Stimulated activated memory B cell treated with anti-CD40 and anti-IgM and Interleukin-4, amounts not matched to agents 10 μg/mL and 1 μg/mL and 100 μg/mL, for 72 hours (primary cell): ENCODE data around the gene ARHGAP15.

Experiments used
- ATAC-seq: fragments of 150-1000 bp; cut with Tn5 transposase; 2 replicates; pipeline ENCODE4 v1.10.0; 2021
- H3K27ac Mint-ChIP-seq: one replicate; pipeline ENCODE4 v1.8.0; 2022; ENCODE audit warnings: mild to moderate bottlenecking, mixed read lengths
- H3K27me3 Mint-ChIP-seq: one replicate; pipeline ENCODE4 v1.8.0; 2022; ENCODE audit warnings: mixed read lengths
- H3K36me3 Mint-ChIP-seq: one replicate; pipeline ENCODE4 v1.8.0; 2022; ENCODE audit warnings: mixed read lengths
- H3K4me1 Mint-ChIP-seq: one replicate; pipeline ENCODE4 v1.8.0; 2022; ENCODE audit warnings: mixed read lengths
- H3K4me3 Mint-ChIP-seq: one replicate; pipeline ENCODE4 v1.8.0; 2022; ENCODE audit warnings: mild to moderate bottlenecking, moderate library complexity, mixed read lengths
- H3K9me3 Mint-ChIP-seq: one replicate; pipeline ENCODE4 v1.8.0; 2022; ENCODE audit warnings: mixed read lengths

The ARHGAP15 gene

GRCh38 chr2:143132355-143132754, 3.1 kb downstream of the ARHGAP15 start:
- Mint-ChIP-seq H3K4me1 (peaks cover 57% of the 10 kb centered on the region), H3K27me3 (no peaks in the 10 kb centered on the region), H3K4me3 (peak overlapping the region; percentile 43), H3K36me3 (peaks cover 38% of the 10 kb centered on the region), H3K27ac (peak overlapping the region; percentile 26), H3K9me3 (no peaks in the 10 kb centered on the region)
- peak; percentile 49 for ATAC-seq

- Mint-ChIP-seq H3K36me3 (peaks cover 38% of the 10 kb centered on the region), H3K4me1 (peaks cover 70% of the 10 kb centered on the region), H3K27me3 (no peaks in the 10 kb centered on the region), H3K27ac (no peak overlapping the region), H3K9me3 (no peaks in the 10 kb centered on the region), H3K4me3 (no peak overlapping the region)
- no peak for ATAC-seq
These were observed 4.6 kb downstream of the ARHGAP15 start for GRCh38 chr2:143133783-143134182.

GRCh38 chr2:143138292-143138691, 9.1 kb downstream of the ARHGAP15 start:
- H3K36me3 Mint-ChIP-seq, result peaks cover 40% of the 10 kb centered on the region
- no peak overlapping the region for H3K4me3 Mint-ChIP-seq
- H3K27ac Mint-ChIP-seq, result peak overlapping the region; percentile 86
- H3K9me3 Mint-ChIP-seq, result peaks cover 3% of the 10 kb centered on the region
- no peaks in the 10 kb centered on the region for H3K27me3 Mint-ChIP-seq
- no peak for ATAC-seq
- H3K4me1 Mint-ChIP-seq, result peaks cover 90% of the 10 kb centered on the region

- peak overlapping the region; percentile 86 for H3K27ac Mint-ChIP-seq
- no peak for ATAC-seq
These were observed 10.7 kb downstream of the ARHGAP15 start for GRCh38 chr2:143139835-143140393.

GRCh38 chr2:143140864-143141661, 11.8 kb downstream of the ARHGAP15 start:
- H3K36me3 Mint-ChIP-seq, result peaks cover 39% of the 10 kb centered on the region
- H3K4me3 Mint-ChIP-seq, result peak overlapping the region; percentile 47
- peak overlapping the region; percentile 86 for H3K27ac Mint-ChIP-seq
- H3K9me3 Mint-ChIP-seq, result peaks cover 3% of the 10 kb centered on the region
- peaks cover 85% of the 10 kb centered on the region for H3K4me1 Mint-ChIP-seq
- peak; percentile 93 for ATAC-seq
- no peaks in the 10 kb centered on the region for H3K27me3 Mint-ChIP-seq

More at GRCh38 chr2:143139835-143140393, 10.7 kb downstream of the ARHGAP15 start:
- Mint-ChIP-seq H3K27me3 (no peaks in the 10 kb centered on the region), H3K4me1 (peaks cover 86% of the 10 kb centered on the region), H3K4me3 (peak overlapping the region; percentile 47), H3K36me3 (peaks cover 41% of the 10 kb centered on the region), H3K9me3 (peaks cover 3% of the 10 kb centered on the region)

GRCh38 chr2:143142598-143142997, 13.4 kb downstream of the ARHGAP15 start:
- Mint-ChIP-seq H3K4me3 (no peak overlapping the region), H3K36me3 (peaks cover 29% of the 10 kb centered on the region), H3K4me1 (peaks cover 87% of the 10 kb centered on the region), H3K27me3 (no peaks in the 10 kb centered on the region), H3K27ac (peak overlapping the region; percentile 86), H3K9me3 (peaks cover 3% of the 10 kb centered on the region)
- no peak for ATAC-seq

GRCh38 chr2:143144813-143145455, 15.7 kb downstream of the ARHGAP15 start:
- peak overlapping the region; percentile 64 for H3K27ac Mint-ChIP-seq
- ATAC-seq, result no peak
- H3K27me3 Mint-ChIP-seq, result no peaks in the 10 kb centered on the region
- peaks cover 25% of the 10 kb centered on the region for H3K36me3 Mint-ChIP-seq
- no peaks in the 10 kb centered on the region for H3K9me3 Mint-ChIP-seq
- no peak overlapping the region for H3K4me3 Mint-ChIP-seq
- H3K4me1 Mint-ChIP-seq, result peaks cover 83% of the 10 kb centered on the region

GRCh38 chr2:143146366-143146765, 17.1 kb downstream of the ARHGAP15 start:
- Mint-ChIP-seq H3K27ac (peak overlapping the region; percentile 64), H3K27me3 (no peaks in the 10 kb centered on the region), H3K4me3 (no peak overlapping the region), H3K36me3 (peaks cover 25% of the 10 kb centered on the region), H3K4me1 (peaks cover 79% of the 10 kb centered on the region), H3K9me3 (no peaks in the 10 kb centered on the region)
- no peak for ATAC-seq

GRCh38 chr2:143146815-143147530, 17.8 kb downstream of the ARHGAP15 start:
- ATAC-seq, result no peak
- Mint-ChIP-seq H3K36me3 (peaks cover 28% of the 10 kb centered on the region), H3K9me3 (no peaks in the 10 kb centered on the region), H3K4me1 (peaks cover 79% of the 10 kb centered on the region), H3K27ac (peak overlapping the region; percentile 64), H3K4me3 (no peak overlapping the region), H3K27me3 (no peaks in the 10 kb centered on the region)

GRCh38 chr2:143148011-143148410, 18.8 kb downstream of the ARHGAP15 start:
- H3K36me3 Mint-ChIP-seq, result peaks cover 35% of the 10 kb centered on the region
- peak overlapping the region; percentile 64 for H3K27ac Mint-ChIP-seq
- H3K9me3 Mint-ChIP-seq, result no peaks in the 10 kb centered on the region
- peaks cover 82% of the 10 kb centered on the region for H3K4me1 Mint-ChIP-seq
- no peak for ATAC-seq
- H3K27me3 Mint-ChIP-seq, result no peaks in the 10 kb centered on the region
- H3K4me3 Mint-ChIP-seq, result no peak overlapping the region

GRCh38 chr2:143148757-143149156, 19.5 kb downstream of the ARHGAP15 start:
- no peak for ATAC-seq
- Mint-ChIP-seq H3K36me3 (peaks cover 34% of the 10 kb centered on the region), H3K4me1 (peaks cover 83% of the 10 kb centered on the region), H3K27me3 (no peaks in the 10 kb centered on the region), H3K4me3 (peak overlapping the region; percentile 47), H3K9me3 (peaks cover 2% of the 10 kb centered on the region), H3K27ac (peak overlapping the region; percentile 64)

- Mint-ChIP-seq H3K27me3 (no peaks in the 10 kb centered on the region), H3K9me3 (peaks cover 3% of the 10 kb centered on the region), H3K36me3 (peaks cover 24% of the 10 kb centered on the region), H3K4me3 (peak overlapping the region; percentile 40), H3K4me1 (peaks cover 84% of the 10 kb centered on the region), H3K27ac (peak overlapping the region; percentile 64)
- ATAC-seq, result peak; percentile 90
These were observed 21.1 kb downstream of the ARHGAP15 start for GRCh38 chr2:143150287-143150686.

GRCh38 chr2:143151111-143151752, 22.0 kb downstream of the ARHGAP15 start:
- Mint-ChIP-seq H3K9me3 (peaks cover 3% of the 10 kb centered on the region), H3K4me3 (no peak overlapping the region), H3K4me1 (peaks cover 83% of the 10 kb centered on the region), H3K27ac (peak overlapping the region; percentile 64), H3K27me3 (no peaks in the 10 kb centered on the region), H3K36me3 (peaks cover 29% of the 10 kb centered on the region)
- ATAC-seq, result no peak

GRCh38 chr2:143152219-143152618, 23.0 kb downstream of the ARHGAP15 start:
- Mint-ChIP-seq H3K4me3 (no peak overlapping the region), H3K27me3 (no peaks in the 10 kb centered on the region), H3K36me3 (peaks cover 29% of the 10 kb centered on the region), H3K27ac (peak overlapping the region; percentile 64), H3K9me3 (peaks cover 3% of the 10 kb centered on the region), H3K4me1 (peaks cover 78% of the 10 kb centered on the region)
- ATAC-seq, result no peak
